GM21423 (cell line): Measurements from ENCODE around the gene HSD17B11.
"Not testable (repeated sequence)": the region's sequence is repeated elsewhere in the genome, so short reads cannot be mapped to it uniquely, and the experiment has no call there.

Experiments
- ATAC-seq: cut with Tn5 transposase; IDR thresholded peaks from one replicate; pipeline ENCODE4 v1.9.1; 2021; ENCODE audit warnings: mild to moderate bottlenecking, moderate library complexity; ENCODE audit not compliant: unreplicated experiment

Gene HSD17B11

GRCh38 chr4:87360338-87360935 is 30.6 kb downstream of the HSD17B11 start:
- no peak for ATAC-seq

- ATAC-seq: no peak
Measured at GRCh38 chr4:87359258-87359657, 31.7 kb downstream of the HSD17B11 start.

GRCh38 chr4:87356832-87357526 is 34.0 kb downstream of the HSD17B11 start:
- ATAC-seq: no peak

- no peak for ATAC-seq
Measured at GRCh38 chr4:87354168-87355102, 36.6 kb downstream of the HSD17B11 start.

- peak; percentile 70 for ATAC-seq
Measured at GRCh38 chr4:87353592-87353991, 37.4 kb downstream of the HSD17B11 start.

- no peak for ATAC-seq
Measured at GRCh38 chr4:87345139-87345538, 45.8 kb downstream of the HSD17B11 start.

- ATAC-seq: no peak
Measured at GRCh38 chr4:87342872-87343271, 48.1 kb downstream of the HSD17B11 start.

- not testable (repeated sequence) for ATAC-seq
Measured at GRCh38 chr4:87341954-87342635, 48.9 kb downstream of the HSD17B11 start.

- ATAC-seq: no peak
Measured at GRCh38 chr4:87339440-87339839, 51.5 kb downstream of the HSD17B11 start.

GRCh38 chr4:87337361-87337760 is 53.6 kb downstream of the HSD17B11 start:
- no peak for ATAC-seq

GRCh38 chr4:87333267-87333666 is 57.7 kb downstream of the HSD17B11 start:
- ATAC-seq: no peak

GRCh38 chr4:87330761-87331160 is 60.2 kb downstream of the HSD17B11 start:
- ATAC-seq: no peak

GRCh38 chr4:87327136-87327535 is 63.9 kb downstream of the HSD17B11 start:
- no peak for ATAC-seq

GRCh38 chr4:87326460-87326859 is 64.5 kb downstream of the HSD17B11 start:
- no peak for ATAC-seq

GRCh38 chr4:87322754-87323153 is 68.2 kb downstream of the HSD17B11 start, which contains the start of gene HSD17B13:
Gene HSD17B13 (minus strand): TSS chr4:87322882. CDS start chr4:87322841, 41 bp downstream.
- ATAC-seq: no peak

- ATAC-seq: no peak
Measured at GRCh38 chr4:87321888-87322287, 69.1 kb downstream of the HSD17B11 start.

- ATAC-seq: no peak
Measured at GRCh38 chr4:87317527-87317926, 73.5 kb downstream of the HSD17B11 start.

- ATAC-seq: no peak
Measured at GRCh38 chr4:87316961-87317360, 74.0 kb downstream of the HSD17B11 start.

- ATAC-seq: not testable (repeated sequence)
Measured at GRCh38 chr4:87315000-87315399, 76.0 kb downstream of the HSD17B11 start.

GRCh38 chr4:87313756-87314155 is 77.2 kb downstream of the HSD17B11 start:
- ATAC-seq: no peak

GRCh38 chr4:87311684-87312083 is 79.3 kb downstream of the HSD17B11 start:
- no peak for ATAC-seq
